ENCODE data around the gene WDR18.

DNA sequence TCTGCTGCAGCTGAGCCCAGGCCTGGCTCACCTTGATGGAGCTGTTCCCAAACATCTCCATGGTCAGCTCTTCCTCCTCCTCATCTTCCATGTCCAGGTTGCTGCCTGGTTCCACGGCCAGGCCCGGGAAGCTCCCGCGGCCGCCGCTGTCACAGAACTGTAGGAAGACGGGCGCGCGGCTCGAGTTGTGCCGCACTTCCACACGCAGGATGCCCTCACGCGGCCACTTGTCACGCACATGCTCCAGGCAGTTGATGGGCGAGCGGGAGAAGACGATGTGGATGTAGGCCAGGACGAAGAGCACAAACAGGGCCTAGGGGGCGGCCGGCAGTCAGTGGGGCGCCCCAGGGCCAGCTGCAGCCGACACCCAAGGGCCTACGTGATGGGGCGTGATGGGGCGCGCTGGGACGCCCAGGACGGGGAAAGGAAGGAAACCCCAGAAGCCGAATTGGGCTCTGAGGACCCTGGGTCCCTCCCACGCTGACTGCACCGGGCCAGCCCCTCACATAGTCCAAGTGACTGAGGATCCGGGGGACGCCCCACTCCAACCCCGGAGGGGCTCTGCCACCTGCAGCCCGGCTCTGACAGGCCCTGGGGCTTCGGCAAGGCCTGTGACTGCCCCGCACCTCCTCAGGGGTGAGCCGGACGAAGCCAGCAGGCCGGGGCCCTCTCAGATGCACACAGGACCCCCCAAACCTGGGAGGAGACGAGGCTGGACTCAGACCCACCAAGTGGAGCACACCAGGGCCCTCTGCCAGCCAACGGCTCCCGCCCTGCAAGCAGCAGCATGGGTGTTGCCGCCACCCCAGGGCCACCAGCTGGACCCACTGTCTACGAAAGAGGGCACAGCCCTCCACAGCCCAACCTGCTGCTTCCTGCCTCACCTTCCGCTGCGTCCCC lies 30.3 kb downstream of the WDR18 start:
- TF ChIP-seq, protein P1, sequence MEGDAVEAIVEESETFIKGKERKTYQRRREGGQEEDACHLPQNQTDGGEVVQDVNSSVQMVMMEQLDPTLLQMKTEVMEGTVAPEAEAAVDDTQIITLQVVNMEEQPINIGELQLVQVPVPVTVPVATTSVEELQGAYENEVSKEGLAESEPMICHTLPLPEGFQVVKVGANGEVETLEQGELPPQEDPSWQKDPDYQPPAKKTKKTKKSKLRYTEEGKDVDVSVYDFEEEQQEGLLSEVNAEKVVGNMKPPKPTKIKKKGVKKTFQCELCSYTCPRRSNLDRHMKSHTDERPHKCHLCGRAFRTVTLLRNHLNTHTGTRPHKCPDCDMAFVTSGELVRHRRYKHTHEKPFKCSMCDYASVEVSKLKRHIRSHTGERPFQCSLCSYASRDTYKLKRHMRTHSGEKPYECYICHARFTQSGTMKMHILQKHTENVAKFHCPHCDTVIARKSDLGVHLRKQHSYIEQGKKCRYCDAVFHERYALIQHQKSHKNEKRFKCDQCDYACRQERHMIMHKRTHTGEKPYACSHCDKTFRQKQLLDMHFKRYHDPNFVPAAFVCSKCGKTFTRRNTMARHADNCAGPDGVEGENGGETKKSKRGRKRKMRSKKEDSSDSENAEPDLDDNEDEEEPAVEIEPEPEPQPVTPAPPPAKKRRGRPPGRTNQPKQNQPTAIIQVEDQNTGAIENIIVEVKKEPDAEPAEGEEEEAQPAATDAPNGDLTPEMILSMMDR (IDR thresholded peaks at IDR 0.05): no peak
- TF ChIP-seq, protein P2, sequence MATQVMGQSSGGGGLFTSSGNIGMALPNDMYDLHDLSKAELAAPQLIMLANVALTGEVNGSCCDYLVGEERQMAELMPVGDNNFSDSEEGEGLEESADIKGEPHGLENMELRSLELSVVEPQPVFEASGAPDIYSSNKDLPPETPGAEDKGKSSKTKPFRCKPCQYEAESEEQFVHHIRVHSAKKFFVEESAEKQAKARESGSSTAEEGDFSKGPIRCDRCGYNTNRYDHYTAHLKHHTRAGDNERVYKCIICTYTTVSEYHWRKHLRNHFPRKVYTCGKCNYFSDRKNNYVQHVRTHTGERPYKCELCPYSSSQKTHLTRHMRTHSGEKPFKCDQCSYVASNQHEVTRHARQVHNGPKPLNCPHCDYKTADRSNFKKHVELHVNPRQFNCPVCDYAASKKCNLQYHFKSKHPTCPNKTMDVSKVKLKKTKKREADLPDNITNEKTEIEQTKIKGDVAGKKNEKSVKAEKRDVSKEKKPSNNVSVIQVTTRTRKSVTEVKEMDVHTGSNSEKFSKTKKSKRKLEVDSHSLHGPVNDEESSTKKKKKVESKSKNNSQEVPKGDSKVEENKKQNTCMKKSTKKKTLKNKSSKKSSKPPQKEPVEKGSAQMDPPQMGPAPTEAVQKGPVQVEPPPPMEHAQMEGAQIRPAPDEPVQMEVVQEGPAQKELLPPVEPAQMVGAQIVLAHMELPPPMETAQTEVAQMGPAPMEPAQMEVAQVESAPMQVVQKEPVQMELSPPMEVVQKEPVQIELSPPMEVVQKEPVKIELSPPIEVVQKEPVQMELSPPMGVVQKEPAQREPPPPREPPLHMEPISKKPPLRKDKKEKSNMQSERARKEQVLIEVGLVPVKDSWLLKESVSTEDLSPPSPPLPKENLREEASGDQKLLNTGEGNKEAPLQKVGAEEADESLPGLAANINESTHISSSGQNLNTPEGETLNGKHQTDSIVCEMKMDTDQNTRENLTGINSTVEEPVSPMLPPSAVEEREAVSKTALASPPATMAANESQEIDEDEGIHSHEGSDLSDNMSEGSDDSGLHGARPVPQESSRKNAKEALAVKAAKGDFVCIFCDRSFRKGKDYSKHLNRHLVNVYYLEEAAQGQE (IDR thresholded peaks at IDR 0.05; ENCODE audit: insufficient read depth in 1 of 2, low read depth in 2 of 2, low read length in 1 of 2): no peak
- no peak for TF ChIP-seq POLR2AphosphoS5 (IDR thresholded peaks at IDR 0.05; ENCODE audit: low read depth, low read length)
- TF ChIP-seq SIN3A (IDR thresholded peaks at IDR 0.05; ENCODE audit: borderline replicate concordance, insufficient read depth, low read depth, low read length): no peak
- TF ChIP-seq TCF7L2 (IDR thresholded peaks at IDR 0.05; ENCODE audit: low read depth, low read length): no peak
